H9 (cell line): ENCODE results near the gene FUNDC2. TPM values are rescaled to one million over a fixed set of nuclear protein-coding genes. Genes with fewer than 3 reads are reported as not detected.

Experiments used
- DNase-seq: peaks from one replicate; pipeline ENCODE4 v3.0.0-alpha.2; 2017
- H2AFZ ChIP-seq: one replicate; pipeline ENCODE4 v1.6.1; 2013; ENCODE audit warnings: mild to moderate bottlenecking, low read length, control low read depth, moderate library complexity
- H2AK5ac ChIP-seq: 2 replicates; pipeline ENCODE4 v1.6.1; 2013; ENCODE audit warnings: low read length, control low read depth, mixed read lengths; ENCODE audit not compliant: insufficient read length
- H2BK120ac ChIP-seq: one replicate; pipeline ENCODE4 v1.6.1; 2013; ENCODE audit warnings: low read depth, mild to moderate bottlenecking, low read length, control low read depth, inconsistent platforms; ENCODE audit not compliant: poor library complexity, severe bottlenecking
- H2BK12ac ChIP-seq: 2 replicates; pipeline ENCODE4 v1.6.1; 2013; ENCODE audit warnings: low read length, control low read depth, mixed read lengths, low read depth; ENCODE audit not compliant: insufficient read length
- H2BK15ac ChIP-seq: 2 replicates; pipeline ENCODE4 v1.6.1; 2013; ENCODE audit warnings: low read depth, low read length, control low read depth
- H2BK20ac ChIP-seq: one replicate; pipeline ENCODE4 v1.6.1; 2013; ENCODE audit warnings: low read depth, mild to moderate bottlenecking, low read length, control low read depth, inconsistent platforms; ENCODE audit not compliant: poor library complexity, severe bottlenecking
- H2BK5ac ChIP-seq: 2 replicates; pipeline ENCODE4 v1.6.1; 2013; ENCODE audit warnings: low read length, control low read depth, mixed read lengths; ENCODE audit not compliant: insufficient read length
- H3K14ac ChIP-seq: 2 replicates; pipeline ENCODE4 v1.6.1; 2013; ENCODE audit warnings: low read length, control low read depth; ENCODE audit not compliant: insufficient read depth
- H3K18ac ChIP-seq: 2 replicates; pipeline ENCODE4 v1.6.1; 2013; ENCODE audit warnings: low read depth, mild to moderate bottlenecking, mixed read lengths, low read length, control low read depth; ENCODE audit not compliant: insufficient read length
- H3K23ac ChIP-seq: 2 replicates; pipeline ENCODE4 v1.6.1; 2013; ENCODE audit warnings: low read length, control low read depth, mixed read lengths, low read depth; ENCODE audit not compliant: insufficient read length
- H3K23me2 ChIP-seq: 2 replicates; pipeline ENCODE4 v1.6.1; 2013; ENCODE audit warnings: low read depth, mild to moderate bottlenecking, mixed read lengths, low read length, control low read depth; ENCODE audit not compliant: insufficient read length, poor library complexity, severe bottlenecking
- H3K27ac ChIP-seq: 2 replicates; pipeline ENCODE4 v1.5.1; 2013; ENCODE audit warnings: low read length, control low read depth, mixed read lengths, low read depth; ENCODE audit not compliant: insufficient read length
- H3K27me3 ChIP-seq: 2 replicates; pipeline ENCODE4 v1.6.1; 2013; ENCODE audit warnings: low read length, control low read depth, inconsistent platforms; ENCODE audit not compliant: insufficient read depth
- H3K4ac ChIP-seq: 2 replicates; pipeline ENCODE4 v1.6.1; 2013; ENCODE audit warnings: low read depth, mild to moderate bottlenecking, control low read depth, inconsistent platforms, low read length, moderate library complexity
- H3K4me1 ChIP-seq: 2 replicates; pipeline ENCODE4 v1.6.1; 2013; ENCODE audit warnings: low read length, control low read depth, inconsistent platforms; ENCODE audit not compliant: insufficient read depth
- H3K4me2 ChIP-seq: 2 replicates; pipeline ENCODE4 v1.6.1; 2013; ENCODE audit warnings: low read length, control low read depth, mixed read lengths; ENCODE audit not compliant: insufficient read length, insufficient read depth
- H3K56ac ChIP-seq: 2 replicates; pipeline ENCODE4 v1.6.1; 2013; ENCODE audit warnings: low read depth, mild to moderate bottlenecking, mixed read lengths, low read length, control low read depth; ENCODE audit not compliant: insufficient read length
- H3K79me1 ChIP-seq: 2 replicates; pipeline ENCODE4 v1.6.1; 2013; ENCODE audit warnings: low read depth, mild to moderate bottlenecking, moderate library complexity, low read length, control low read depth, inconsistent platforms; ENCODE audit not compliant: insufficient read depth, poor library complexity, severe bottlenecking
- H3K79me2 ChIP-seq: 2 replicates; pipeline ENCODE4 v1.6.1; 2013; ENCODE audit warnings: low read length, control low read depth, inconsistent platforms; ENCODE audit not compliant: insufficient read depth
- H3K9ac ChIP-seq: 2 replicates; pipeline ENCODE4 v1.6.1; 2013; ENCODE audit warnings: low read length, control low read depth, mixed read lengths; ENCODE audit not compliant: insufficient read length; ENCODE audit errors: extremely low read depth
- H3K9me3 ChIP-seq: one replicate; pipeline ENCODE4 v1.6.1; 2013; ENCODE audit warnings: low read depth, low read length, inconsistent platforms; ENCODE audit not compliant: control insufficient read depth
- H3T11ph ChIP-seq: one replicate; pipeline ENCODE4 v1.6.1; 2013; ENCODE audit warnings: mild to moderate bottlenecking, low read length, control low read depth, inconsistent platforms
- H4K20me1 ChIP-seq: one replicate; pipeline ENCODE4 v1.6.1; 2013; ENCODE audit not compliant: control insufficient read depth, insufficient read length, insufficient read depth
- H4K5ac ChIP-seq: 2 replicates; pipeline ENCODE4 v1.6.1; 2013; ENCODE audit warnings: low read depth, mild to moderate bottlenecking, mixed read lengths, low read length, control low read depth; ENCODE audit not compliant: insufficient read length
- H4K8ac ChIP-seq: replicated peaks from 2 replicates; pipeline ENCODE4 v1.6.1; 2013; ENCODE audit warnings: low read length, control low read depth, mixed read lengths, low read depth; ENCODE audit not compliant: insufficient read length
- H4K91ac ChIP-seq: 2 replicates; pipeline ENCODE4 v1.6.1; 2013; ENCODE audit warnings: low read depth, mild to moderate bottlenecking, moderate library complexity, mixed read lengths, low read length, control low read depth; ENCODE audit not compliant: insufficient read length
- H3K27ac Mint-ChIP-seq, 3 experiments: 2 replicates in 2 of 3; 3 replicates in 1 of 3; pipeline ENCODE4 v1.8.0; 2020 to 2021; ENCODE audit warnings: mixed read lengths in 3 of 3, mild to moderate bottlenecking in 1 of 3, moderate library complexity in 1 of 3
- H3K27me3 Mint-ChIP-seq: 2 replicates; pipeline ENCODE4 v1.8.0; 2021; ENCODE audit warnings: low read depth, mild to moderate bottlenecking, moderate library complexity, mixed read lengths
- H3K36me3 Mint-ChIP-seq, 3 experiments: 2 replicates in 2 of 3; 3 replicates in 1 of 3; pipeline ENCODE4 v1.8.0; 2020 to 2021; ENCODE audit warnings: low read depth in 3 of 3, mixed read lengths in 3 of 3; ENCODE audit not compliant: insufficient read depth in 1 of 3
- H3K4me1 Mint-ChIP-seq, 2 experiments: 2 replicates each; pipeline ENCODE4 v1.8.0; 2020; ENCODE audit warnings: mixed read lengths in 2 of 2
- H3K4me3 Mint-ChIP-seq, 2 experiments: 2 replicates in 1 of 2; 3 replicates in 1 of 2; pipeline ENCODE4 v1.8.0; 2020 to 2021; ENCODE audit warnings: mild to moderate bottlenecking in 2 of 2, mixed read lengths in 2 of 2, moderate library complexity in 1 of 2
- H3K9me3 Mint-ChIP-seq, 2 experiments: 2 replicates in 1 of 2; 3 replicates in 1 of 2; pipeline ENCODE4 v1.8.0; 2020; ENCODE audit warnings: mild to moderate bottlenecking in 2 of 2, mixed read lengths in 2 of 2, moderate library complexity in 1 of 2
- CTCF ChIP-seq: fragments of 200-600 bp; sonication (generic); conservative IDR thresholded peaks from 3 replicates; pipeline ENCODE4 v1.8.0; 2021; ENCODE audit warnings: antibody characterized with exemption, mild to moderate bottlenecking
- WGBS: extraction: QIAGEN DNeasy Blood & Tissue Kit; methylation state at CpG from one replicate; pipeline ENCODE4 v1.1.7; 2013; ENCODE audit warnings: missing lambda C conversion rate, low lambda C conversion rate, mixed read lengths; ENCODE audit not compliant: insufficient read length; ENCODE audit errors: extremely low coverage; 5-methylcytosine and 5-hydroxymethylcytosine counted together
- total RNA-seq: library from RNA; stranded (reverse); gene quantifications from 2 replicates; pipeline ENCODE4 v1.2.1, GENCODE V29; 2021

FUNDC2 gene
- total RNA-seq, 1 experiment from 2014 or later, result 62.1 TPM

- Histone ChIP-seq H3K23ac (no peak overlapping the region), H4K8ac (no peak overlapping the region), H3K79me2 (no peaks in the 10 kb centered on the region), H4K20me1 (no peaks in the 10 kb centered on the region), H3K56ac (no peak overlapping the region), H2BK15ac (no peak overlapping the region), H2AFZ (no peak overlapping the region), H3K4ac (no peak overlapping the region), H4K91ac (no peak overlapping the region), H4K5ac (no peak overlapping the region), H2BK12ac (no peak overlapping the region), H3K4me2 (no peak overlapping the region), H3T11ph (no peak overlapping the region), H2BK20ac (no peak overlapping the region), H3K27me3 (no peaks in the 10 kb centered on the region), H3K23me2 (no peaks in the 10 kb centered on the region), H3K9me3 (peaks cover 28% of the 10 kb centered on the region), H2BK120ac (no peak overlapping the region), H2AK5ac (no peak overlapping the region), H3K27ac (no peak overlapping the region), H3K79me1 (no peaks in the 10 kb centered on the region), H3K14ac (no peak overlapping the region), H3K4me1 (no peaks in the 10 kb centered on the region), H3K18ac (no peak overlapping the region), H2BK5ac (no peak overlapping the region), H3K9ac (no peak overlapping the region)
- Mint-ChIP-seq H3K4me1 (peaks cover under 1 to 4% of the 10 kb centered on the region in 2 experiments; a peak in 2 of 4 replicates), H3K36me3 (peaks cover 4 to 24% (median 12%) of the 10 kb centered on the region in 3 experiments; a peak in 4 of 7 replicates), H3K27me3 (peaks cover 2% of the 10 kb centered on the region; the same call in 1 of the 2 replicates), H3K27ac (no peak overlapping the region), H3K4me3 (no peak overlapping the region), H3K9me3 (peaks cover 63 to 75% of the 10 kb centered on the region in 2 experiments)
- no peak for DNase-seq
- no peak for TF ChIP-seq CTCF
- no CpG with 5 or more reads among the region's 4 CpGs for WGBS
Measured at GRCh38 chrX:155054255-155054654, 27.6 kb downstream of the FUNDC2 start.
